GM18907 (cell line): Measurements from ENCODE around the gene TRIM66.

Experiments
- ATAC-seq: cut with Tn5 transposase; IDR thresholded peaks from one replicate; pipeline ENCODE4 v1.9.1; 2021; ENCODE audit warnings: mild to moderate bottlenecking, moderate library complexity; ENCODE audit not compliant: unreplicated experiment

Gene TRIM66

DNA sequence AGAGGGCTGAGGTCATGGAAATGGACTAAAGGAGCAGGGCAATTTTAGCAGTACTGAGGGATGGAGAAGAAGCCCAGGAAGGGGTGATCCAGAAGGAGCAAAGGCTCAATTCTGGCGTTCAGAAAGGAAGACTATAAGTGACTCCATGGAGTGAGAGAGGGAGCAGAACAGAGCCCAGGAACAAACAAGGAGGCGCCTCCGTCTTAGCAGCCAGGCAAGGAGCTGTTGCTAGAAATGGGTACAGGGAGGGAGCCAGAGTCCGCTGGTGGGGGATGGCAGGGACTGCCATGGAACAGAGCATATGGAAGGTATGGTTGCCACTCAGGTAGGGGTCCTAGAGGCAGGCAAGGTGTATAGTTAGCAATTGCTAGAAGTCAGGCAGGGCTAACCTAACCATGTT lies 68.0 kb downstream of the TRIM66 start:
- ATAC-seq, result no peak

DNA sequence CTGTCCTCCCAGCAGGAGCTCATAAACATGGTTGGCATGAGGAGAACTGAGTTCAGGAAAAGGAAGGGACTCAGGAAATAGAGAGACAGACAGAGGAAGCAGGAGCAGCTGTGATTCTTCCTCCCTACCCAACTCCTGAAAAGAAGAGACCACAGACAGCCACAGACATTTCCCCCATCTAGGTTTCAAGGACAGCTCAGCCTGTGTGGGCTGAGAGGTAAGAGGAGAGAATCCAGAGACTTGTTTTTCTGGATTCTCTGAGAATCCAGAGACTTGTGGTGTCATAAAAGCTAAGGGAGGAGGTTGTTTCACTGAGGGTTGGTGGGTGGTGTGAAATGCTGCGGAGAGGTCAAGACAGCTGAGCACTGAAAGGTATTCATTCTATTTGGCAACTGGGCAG lies 69.4 kb downstream of the TRIM66 start:
- no peak for ATAC-seq

DNA sequence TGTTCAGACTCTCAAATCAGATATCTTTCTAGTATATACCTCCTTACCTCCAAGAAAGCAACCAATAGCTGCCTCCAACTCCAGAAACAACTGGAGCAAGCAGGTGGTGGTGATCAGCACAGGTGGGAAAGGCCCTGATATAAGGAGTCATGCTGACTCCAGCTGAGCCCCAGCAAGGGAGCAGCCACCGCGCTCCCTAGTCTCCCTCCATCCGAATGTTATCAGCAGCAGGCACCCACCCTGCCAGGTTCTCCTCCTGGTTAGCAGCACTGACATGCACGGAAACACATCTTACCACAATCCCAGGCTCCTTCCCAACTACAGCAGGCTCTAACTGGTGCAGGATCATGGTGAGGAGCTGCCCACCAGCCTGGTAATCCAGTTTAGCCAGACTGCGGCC lies 69.9 kb downstream of the TRIM66 start:
- ATAC-seq, result no peak

DNA sequence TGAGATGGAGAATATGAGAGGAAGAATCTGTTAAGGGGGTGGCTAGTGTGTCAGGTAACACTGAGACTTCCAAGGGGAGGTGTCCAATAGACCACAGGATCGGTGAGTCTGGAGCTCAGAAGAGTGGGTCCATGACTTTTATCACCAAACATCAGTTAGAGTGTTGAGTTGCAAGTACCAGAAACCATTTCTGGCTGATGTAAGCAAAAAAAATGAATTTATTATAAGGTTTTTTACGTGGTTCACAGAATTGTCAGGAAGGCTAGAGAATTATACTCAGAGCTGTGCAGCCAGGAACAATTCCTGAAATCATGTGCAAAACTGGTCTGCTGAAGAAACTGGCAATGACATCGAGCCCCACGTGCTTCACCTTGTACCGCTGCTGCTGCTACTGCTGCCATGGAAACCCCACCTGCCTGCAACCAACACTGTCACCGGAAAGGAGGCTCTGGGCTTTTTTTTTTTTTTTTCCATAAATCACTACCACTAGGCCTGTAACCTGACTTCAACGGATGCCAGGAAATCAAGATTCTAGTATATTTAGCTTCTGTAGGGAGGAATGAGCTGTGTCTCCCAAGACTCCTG lies 71.8 kb downstream of the TRIM66 start:
- no peak for ATAC-seq

DNA sequence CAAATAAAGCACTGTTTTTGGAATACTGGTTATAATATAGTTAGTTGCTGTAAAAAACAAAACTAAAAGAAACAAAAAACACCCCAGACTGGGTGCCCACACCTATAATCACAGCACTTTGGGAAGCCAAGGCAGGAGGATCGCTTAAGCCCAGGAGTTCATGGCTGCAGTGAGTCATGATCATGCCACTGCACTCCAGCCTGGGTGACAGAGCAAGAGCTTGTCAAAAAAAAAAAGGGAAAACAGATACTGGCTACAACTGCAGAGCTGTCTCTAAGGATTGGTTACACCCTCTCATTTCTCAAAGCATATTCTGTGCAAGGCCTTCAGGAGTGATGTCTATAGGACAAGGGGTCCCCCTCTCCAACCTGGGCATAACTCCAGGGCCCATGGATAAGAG lies 73.8 kb downstream of the TRIM66 start:
- ATAC-seq, result no peak

DNA sequence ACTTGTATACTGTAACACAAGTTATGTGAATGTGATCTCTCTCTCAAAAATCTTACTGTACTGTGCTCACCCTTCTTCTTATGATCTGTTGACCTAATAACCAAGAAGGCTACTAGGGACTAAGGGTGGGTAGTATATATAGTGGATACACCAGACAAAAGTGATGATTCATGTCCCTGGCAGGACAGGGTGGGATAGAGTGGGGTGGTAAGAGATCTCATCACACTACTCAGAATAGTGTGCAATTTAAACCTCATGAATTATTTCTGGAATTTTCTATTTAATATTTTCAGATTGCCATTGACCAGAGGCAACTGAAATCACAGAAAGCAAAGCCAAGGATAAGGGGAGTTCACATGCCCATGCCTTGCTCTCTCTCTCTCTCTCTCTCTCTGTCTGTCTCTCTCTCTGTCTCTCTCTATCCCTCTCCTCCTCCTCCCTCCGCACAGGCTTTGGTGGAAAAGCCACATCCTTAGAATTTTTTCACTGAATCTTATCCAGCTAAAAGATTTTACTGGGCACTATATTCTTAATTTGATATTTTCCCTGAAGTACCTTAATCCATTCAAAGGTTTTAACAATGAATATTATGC lies 76.4 kb downstream of the TRIM66 start:
- no peak for ATAC-seq

DNA sequence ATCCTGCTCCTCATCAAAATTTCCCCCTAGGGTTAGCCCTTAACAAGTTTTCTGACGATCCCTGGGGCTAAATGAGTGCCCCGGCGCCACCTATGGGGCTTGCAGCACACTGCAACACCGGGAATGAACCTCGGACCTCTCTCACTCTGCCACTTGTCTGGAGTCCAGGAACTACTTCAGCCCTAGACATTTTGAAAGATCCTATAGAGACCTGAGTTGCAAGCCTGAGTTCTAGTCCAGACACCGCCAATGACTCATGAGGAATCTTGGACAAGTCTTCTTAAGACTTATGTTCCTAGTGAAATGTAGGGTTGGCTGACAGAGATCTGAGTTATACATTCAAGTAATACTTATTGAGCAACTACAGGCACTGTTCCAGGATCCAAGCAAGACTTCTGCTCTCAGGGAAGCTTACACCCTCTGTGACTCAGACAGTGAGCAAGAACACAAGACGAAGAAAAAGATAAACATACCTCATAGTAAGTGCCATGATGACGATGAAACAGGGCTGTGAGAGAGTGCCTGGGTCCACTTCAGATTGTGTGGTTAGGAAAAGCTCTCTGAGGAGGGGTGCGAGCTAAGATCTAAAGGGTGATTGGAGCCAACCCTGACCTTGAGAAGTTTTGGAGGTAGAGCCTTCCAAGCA lies 78.3 kb downstream of the TRIM66 start:
- ATAC-seq, result peak; percentile 73

DNA sequence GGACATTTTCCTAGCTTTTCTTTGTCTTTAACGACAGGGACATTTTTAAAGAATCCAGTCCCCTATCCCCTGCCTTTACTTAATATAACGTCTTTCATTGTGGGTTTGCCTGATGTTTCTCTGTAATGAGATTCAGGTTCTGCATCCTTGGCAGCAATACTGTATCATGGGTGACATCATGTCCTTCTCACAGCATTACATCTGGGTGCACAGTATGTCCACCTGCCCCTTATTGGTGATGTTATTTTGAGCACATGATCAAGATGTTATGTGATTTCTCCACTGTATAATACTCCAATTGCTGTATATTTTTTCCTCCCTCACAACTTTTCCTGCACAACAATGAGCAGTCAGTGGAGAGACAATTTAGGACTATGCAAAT lies 78.8 kb downstream of the TRIM66 start:
- no peak for ATAC-seq

DNA sequence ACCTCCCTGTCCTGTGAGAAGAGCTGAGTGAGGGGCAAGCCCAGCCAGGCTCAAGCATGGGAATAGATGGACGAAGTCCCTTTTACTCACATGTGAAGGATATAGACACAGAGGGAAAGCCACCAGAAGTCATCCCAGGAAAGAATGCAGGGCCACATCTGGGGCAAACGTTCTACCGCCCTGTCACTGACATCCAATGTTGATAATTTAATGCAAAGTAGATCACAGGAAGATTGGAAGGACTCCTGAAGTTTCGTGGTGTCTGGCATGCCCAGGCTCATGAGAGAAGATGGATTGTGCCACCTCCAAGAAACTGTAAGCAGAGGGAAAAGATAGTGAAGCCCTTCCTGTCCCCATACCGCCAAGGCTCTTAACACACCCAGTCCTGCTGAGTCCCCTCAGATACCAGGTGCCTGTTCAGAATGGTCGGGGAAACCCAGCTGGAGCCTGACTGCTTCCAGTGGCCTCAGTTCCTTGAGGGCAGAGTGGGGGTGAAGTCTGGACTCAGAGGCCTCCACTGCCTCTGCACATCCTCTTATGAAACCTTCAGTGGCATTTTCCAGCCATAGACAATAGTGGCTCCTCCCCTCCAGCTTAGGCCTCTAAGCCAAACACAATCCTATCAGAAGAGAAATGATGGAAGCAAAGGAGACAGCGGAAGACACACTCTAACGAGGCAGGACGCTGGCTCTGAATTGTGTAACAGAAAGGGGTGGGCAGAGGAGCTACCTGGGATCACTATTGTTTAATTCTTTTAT lies 80.9 kb downstream of the TRIM66 start:
- ATAC-seq, result no peak

DNA sequence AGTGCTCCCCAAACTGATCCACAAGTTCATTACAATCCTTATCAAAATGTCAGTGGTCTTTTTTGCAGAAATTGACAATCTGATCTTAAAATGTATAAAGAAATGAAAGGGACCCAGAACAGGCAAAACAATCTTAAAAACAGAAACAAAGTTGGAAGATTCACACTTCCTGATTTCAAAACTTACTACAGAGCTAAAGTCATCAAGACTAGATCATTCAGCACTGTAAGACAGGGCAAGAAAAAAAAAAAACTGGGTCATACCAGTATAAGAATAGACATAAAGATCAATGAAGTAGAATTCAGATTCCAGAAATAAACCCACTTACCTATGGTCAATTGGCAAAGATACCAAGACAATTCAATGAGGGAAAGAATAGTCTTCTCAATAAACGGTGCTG lies 84.0 kb downstream of the TRIM66 start:
- no peak for ATAC-seq

DNA sequence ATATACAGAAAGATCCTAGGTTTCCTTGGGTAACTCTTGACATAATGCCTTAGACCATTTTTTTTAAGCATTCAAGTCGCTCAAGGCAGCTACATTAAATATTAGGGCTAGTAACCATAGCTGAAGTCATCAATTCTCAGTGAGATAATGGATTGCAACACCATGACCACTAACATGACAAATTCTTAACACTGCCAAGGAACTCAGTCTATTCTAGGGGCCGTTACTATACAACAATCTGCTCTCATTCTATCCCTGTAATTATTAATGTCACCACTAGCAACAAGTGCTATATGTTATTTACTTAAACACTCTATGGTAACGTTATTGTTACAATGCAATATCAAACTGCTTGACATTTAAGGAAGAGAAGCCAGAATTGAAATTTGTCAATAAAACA lies 85.3 kb downstream of the TRIM66 start:
- no peak for ATAC-seq

DNA sequence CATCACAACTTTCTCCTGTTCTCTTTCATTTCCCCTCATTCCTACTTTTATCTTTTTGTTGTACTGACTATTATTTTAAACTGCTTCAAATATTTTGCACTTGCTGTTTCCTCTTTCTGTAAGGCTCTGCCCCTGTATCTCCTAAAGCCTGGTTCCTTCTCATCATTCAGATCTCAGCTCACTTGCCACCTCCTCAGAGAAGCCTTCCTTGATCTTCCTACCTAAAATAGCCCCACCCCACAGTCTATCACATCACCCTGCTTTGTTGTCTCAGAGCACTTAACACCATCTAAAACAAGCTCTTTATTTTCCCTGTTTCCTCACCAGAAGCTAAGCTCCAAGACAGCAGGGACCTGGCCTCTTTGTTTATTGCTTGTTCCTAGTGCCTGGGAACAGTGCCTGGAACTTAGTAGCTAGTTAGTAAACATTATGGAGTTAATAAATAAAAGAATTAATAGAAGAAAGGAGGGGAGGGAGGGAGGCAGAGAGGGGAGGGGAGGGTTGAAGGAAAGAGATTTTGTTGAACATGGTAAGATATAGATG lies 85.9 kb downstream of the TRIM66 start:
- ATAC-seq, result no peak

DNA sequence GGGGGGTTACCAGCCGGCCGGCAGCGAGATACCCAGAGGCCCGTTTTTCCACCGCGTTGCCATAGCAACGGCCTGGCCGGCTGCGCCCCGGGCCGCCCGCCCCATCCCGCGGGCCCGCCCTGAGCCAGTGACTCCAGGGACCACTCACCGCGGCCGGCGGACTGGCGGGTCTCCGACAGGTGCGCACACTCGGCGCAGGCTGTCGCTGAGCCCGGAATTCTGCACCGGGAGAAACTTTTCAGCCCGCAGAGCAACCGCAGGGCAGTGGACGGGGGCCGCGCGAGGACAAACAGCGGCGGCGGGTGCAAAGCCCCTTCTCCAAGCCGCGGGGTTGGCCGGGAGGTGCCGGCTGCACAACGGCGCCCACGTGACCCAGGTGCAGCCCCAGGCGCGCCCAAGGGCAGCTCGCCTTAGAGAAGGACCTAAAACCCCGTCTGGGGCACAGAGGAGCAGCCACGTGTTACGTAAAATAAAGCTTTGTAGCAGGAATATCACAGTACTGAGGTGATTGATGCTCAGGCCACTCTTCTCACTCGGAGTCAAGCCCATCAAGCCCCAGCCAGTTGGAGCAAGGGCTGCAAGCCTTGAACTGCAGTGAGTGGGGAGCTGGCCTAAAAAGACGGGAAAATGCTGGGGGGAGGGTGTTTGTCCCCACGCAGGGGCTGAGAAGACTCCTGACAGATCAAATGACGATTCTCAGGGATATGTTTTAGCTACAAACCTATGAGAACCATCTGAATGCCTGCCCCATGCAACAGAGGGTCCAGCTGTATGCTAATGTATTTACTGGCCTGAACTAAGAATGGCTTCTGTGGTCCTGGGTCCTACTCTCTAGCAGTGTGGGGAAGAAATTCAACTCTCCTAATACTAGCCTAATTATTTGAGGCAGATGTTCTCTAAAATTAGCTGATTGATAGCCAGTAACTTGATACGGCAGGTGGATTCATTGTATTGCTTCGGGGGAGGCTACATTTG lies 88.2 kb downstream of the TRIM66 start, which contains the start of gene STK33:
STK33 (minus strand) TSS at position 294 of the 975 bp plus-strand sequence. CDS start 119,323 bp downstream, outside the sequence.
- ATAC-seq, result peak; percentile 89

DNA sequence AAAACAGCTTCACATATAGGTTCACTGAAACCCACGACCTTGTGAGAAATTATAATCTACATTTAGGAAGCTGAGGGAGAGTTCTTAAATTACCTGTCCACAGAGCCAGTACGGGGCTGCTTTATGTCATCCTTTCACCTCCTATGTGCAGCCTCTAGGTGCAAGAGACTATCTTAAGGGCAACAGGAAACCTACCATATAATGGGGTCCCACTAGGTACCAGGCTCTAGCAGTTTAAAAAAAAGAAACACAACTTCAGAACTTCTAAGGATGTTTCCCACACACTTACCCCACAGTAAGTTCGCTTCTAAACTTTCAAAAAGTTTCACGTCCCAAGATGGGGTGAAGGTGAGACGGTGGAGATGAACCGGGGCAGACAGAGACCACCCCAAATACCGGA lies 89.0 kb downstream of the TRIM66 start:
- peak; percentile 13 for ATAC-seq

DNA sequence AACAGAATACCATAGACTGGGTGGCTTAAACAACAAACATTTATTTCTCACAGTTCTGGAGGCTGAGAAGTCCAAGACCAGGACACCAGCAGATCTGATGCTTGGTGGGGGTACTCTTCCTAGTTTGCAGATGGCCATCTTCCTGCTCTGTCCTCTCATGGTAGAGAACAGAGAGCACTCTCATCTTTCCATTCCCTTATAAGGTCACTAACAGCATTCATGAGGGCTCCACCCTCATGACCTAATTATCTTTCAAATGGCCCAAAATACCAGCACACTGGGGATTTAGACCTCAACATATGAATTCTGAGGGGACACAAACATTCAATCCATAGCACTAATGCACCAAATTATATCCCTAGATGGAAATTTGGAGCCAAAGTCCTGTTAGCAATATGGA lies 94.5 kb downstream of the TRIM66 start:
- ATAC-seq, result no peak

DNA sequence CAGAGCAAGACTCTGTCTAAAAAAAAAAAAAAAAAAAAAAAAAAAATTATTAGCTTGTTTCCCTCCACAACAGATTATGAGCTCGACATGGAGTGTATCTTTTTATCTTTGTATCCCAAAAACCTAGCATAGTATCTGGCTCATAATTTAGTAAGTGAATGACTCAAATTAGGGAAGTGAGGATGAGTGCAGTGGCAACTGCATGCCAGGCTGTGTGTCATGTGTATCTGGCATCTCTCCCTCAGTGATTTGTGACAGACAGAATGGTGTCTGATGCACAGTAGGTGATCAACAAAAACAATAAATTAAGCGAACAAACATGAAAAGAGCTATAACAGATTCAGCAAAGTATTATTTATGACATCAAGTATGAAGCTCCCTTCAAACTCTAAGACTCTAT lies 95.7 kb downstream of the TRIM66 start:
- ATAC-seq, result no peak

DNA sequence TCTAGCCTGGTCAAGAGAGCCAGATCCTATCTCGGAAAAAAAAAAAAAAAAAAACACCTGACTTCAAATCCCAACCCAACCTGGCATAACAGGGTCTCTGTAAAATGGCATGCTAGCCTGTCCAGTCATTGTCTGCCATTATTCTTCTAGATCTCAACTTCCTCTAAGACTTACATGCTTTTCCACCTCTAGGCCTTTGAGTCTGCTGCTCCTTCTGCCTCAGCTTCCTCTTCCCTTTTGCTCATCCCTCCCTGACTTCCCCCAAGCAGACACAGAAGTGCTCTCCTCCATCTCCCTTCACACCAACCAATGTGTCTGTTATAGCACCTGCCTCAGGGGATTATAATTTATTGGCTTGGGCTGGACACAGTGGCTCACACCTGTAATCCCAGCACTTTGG lies 96.3 kb downstream of the TRIM66 start:
- ATAC-seq, result no peak

DNA sequence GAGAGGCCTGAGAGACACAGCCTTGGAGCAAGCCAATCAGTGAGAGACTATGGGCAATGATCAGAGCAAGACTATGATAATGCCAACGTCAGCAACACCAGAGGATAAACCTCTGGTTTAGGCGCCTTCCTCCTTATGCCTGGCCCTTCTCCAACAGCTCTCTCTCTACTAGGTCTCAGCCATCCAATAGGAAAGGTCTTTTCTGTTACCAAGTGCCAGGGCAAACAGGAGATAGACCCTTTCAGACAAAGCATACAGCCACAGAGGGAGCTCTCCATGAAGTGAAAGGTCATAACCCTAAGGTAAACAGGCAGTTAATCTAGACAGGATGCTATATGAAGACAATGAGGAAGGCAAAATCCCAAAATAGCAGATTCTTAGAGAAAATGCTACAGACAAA lies 98.0 kb downstream of the TRIM66 start:
- peak; percentile 51 for ATAC-seq

DNA sequence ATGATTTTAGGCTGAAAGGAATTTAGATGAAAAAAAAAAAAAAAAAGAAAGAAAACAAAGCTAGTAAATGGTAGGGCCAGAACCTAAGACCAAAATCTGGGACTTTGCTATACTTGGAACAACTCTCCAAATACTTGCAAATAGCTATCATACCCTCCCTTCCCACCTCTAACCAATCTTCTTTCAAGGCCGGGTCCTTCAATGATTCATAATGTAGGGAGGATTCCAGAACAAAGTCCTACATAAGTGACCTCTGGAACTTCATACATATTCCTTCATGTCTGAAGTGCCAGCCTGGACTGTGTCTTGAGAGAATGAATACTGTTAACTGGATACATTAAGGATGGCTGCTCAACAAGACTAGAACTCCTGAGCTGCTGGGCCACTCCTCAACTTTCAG lies 98.4 kb downstream of the TRIM66 start:
- no peak for ATAC-seq

DNA sequence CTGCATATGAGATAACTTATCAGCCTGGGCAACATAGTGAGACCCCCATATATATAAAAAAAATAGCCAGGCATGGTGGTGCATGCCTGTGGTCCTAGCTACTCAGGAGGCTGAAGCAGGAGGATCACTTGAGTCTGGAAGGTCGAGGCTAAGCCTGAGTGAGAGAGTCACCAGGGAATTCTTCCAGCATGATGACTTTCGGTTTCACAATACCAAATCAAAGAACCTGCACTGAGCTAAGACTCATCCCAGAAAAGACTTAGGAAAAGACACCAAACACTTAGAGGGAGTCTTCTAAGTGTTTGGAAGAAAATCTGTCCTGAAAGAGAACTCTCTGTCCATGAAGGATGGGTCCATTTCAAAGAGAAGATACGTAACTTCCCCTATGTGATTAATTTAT lies 101.2 kb downstream of the TRIM66 start:
- ATAC-seq, result no peak
